ENCODE data around the gene TRMU. TPM values are rescaled to one million over a fixed set of nuclear protein-coding genes. Genes with fewer than 3 reads are reported as not detected.

The TRMU gene
- total and polyA plus RNA-seq, 2 of the 8 experiments (the other 6 are each of a cell fraction or from before 2014, with no cell fraction given): 43.4 to 70.6 TPM

- TF ChIP-seq CHD7 (IDR thresholded peaks at IDR 0.05; ENCODE audit: insufficient replicate concordance, low read length) (no peak), NANOG (IDR thresholded peaks at IDR 0.05; ENCODE audit: insufficient read depth, low read depth, low read length, poor library complexity, severe bottlenecking) (no peak), CREB1 (IDR thresholded peaks at IDR 0.05) (no peak), SIRT6 (IDR thresholded peaks at IDR 0.05; ENCODE audit: low read length) (no peak), CTCF (IDR thresholded peaks at IDR 0.05; ENCODE audit: control extremely low read depth in 1 of 3, insufficient read depth in 1 of 3, low read depth in 1 of 3, low read length in 3 of 3) (no peak), RFX5 (IDR thresholded peaks at IDR 0.05; ENCODE audit: borderline replicate concordance, low read depth, low read length) (no peak), PHF8 (conservative IDR thresholded peaks at IDR 0.05; ENCODE audit: low read depth, low read length) (no peak)
Measured at GRCh38 chr22:46294784-46295183, 40.7 kb upstream of the TRMU start (continued).
